ENCODE measurements around the gene SPATA13. TPM values are rescaled to one million over a fixed set of nuclear protein-coding genes. Genes with fewer than 3 reads are reported as not detected.
A peak's percentile ranks its signal among the peaks of the same experiment; 100 is the strongest.

SPATA13 gene
- total RNA-seq, 1 experiment from 2014 or later, result 10.5 TPM

DNA sequence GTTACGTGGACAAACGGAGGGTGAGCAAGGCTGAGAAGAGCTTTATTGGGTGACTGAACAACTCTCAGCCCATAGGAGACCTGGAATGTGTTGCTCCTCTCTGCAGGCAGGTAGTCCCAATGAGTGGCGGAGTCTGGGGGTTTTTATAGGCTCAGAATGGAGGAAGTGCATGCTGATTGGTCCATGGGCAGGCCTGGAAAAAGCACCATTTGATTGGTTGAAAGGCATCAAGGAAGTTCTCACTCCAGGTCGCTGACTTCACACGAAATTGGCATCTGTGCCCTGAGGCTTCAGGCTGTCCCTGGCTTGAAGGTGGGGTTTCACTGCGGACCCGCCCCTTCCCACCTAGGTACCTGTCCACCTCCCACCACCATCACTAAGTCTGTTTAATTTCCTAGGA, 65.4 kb downstream of the SPATA13 start:
- Mint-ChIP-seq H3K27me3 (ENCODE audit: insufficient read depth, unreplicated experiment) (no peaks in the 10 kb centered on the region), H3K27ac (ENCODE audit: unreplicated experiment) (no peak overlapping the region), H3K36me3 (ENCODE audit: insufficient read depth, unreplicated experiment) (no peaks in the 10 kb centered on the region), H3K4me1 (ENCODE audit: low read depth, unreplicated experiment) (peaks cover 15% of the 10 kb centered on the region), H3K4me3 (ENCODE audit: unreplicated experiment) (no peak overlapping the region), H3K9me3 (ENCODE audit: unreplicated experiment) (no peaks in the 10 kb centered on the region)
- no peaks in the 10 kb centered on the region for H3K27me3 ChIP-seq (replicated peaks; ENCODE audit: control insufficient read depth, insufficient read depth, low read length)
- intact Hi-C loops (cut with micrococcal nuclease; ENCODE audit: unreplicated experiment), result no loop called here
- ChIA-PET CTCF (interaction anchor here (1.9 kb wide), 1 partner anchor 265 kb away, joined by 4 read pairs; no protein-coding TSS in a partner anchor), POLR2A (interaction anchor here (1.2 kb wide), 1 partner anchor 155 kb away, joined by 3 read pairs; no protein-coding TSS in a partner anchor)
- TF ChIP-seq, protein P1, sequence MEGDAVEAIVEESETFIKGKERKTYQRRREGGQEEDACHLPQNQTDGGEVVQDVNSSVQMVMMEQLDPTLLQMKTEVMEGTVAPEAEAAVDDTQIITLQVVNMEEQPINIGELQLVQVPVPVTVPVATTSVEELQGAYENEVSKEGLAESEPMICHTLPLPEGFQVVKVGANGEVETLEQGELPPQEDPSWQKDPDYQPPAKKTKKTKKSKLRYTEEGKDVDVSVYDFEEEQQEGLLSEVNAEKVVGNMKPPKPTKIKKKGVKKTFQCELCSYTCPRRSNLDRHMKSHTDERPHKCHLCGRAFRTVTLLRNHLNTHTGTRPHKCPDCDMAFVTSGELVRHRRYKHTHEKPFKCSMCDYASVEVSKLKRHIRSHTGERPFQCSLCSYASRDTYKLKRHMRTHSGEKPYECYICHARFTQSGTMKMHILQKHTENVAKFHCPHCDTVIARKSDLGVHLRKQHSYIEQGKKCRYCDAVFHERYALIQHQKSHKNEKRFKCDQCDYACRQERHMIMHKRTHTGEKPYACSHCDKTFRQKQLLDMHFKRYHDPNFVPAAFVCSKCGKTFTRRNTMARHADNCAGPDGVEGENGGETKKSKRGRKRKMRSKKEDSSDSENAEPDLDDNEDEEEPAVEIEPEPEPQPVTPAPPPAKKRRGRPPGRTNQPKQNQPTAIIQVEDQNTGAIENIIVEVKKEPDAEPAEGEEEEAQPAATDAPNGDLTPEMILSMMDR (IDR thresholded peaks at IDR 0.05; ENCODE audit: insufficient read depth in 1 of 2, low read depth in 1 of 2, low read length in 1 of 2, severe bottlenecking in 1 of 2, unreplicated experiment in 1 of 2), result no peak
- no peak overlapping the region for H3K4me3 ChIP-seq (ENCODE audit: low read depth, low read length)
- peaks cover 2% of the 10 kb centered on the region for H3K36me3 ChIP-seq (ENCODE audit: control insufficient read depth, insufficient read depth, low read length)
- DNase-seq, result no peak
- H3K4me1 ChIP-seq, result peaks cover 6% of the 10 kb centered on the region
- no TSS peak for BruUV-seq (replicated peaks)
- no peaks in the 10 kb centered on the region for H3K9me3 ChIP-seq

DNA sequence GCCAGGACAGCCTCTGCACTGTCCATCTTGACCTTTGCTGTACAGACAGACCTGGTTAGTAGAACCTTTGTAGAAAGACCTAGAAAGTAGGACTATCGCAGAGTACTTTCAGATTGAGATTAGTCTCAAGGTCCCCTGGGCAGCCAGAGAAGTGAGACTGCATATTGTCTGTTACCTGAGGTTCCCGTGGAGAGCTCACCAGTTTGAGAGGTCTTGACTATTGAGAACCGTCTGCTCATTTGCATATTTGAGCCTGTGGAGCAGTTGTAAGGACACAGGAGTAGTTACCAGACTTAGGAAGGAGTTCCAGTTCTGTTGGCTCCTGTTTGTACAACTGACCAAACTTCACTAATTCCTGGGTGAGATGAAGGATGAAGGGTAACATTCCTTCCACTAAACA, 66.2 kb downstream of the SPATA13 start:
- no peaks in the 10 kb centered on the region for H3K27me3 Mint-ChIP-seq (ENCODE audit: insufficient read depth, unreplicated experiment)
- peaks cover 7% of the 10 kb centered on the region for H3K4me1 Mint-ChIP-seq (ENCODE audit: low read depth, unreplicated experiment)
- Histone ChIP-seq H3K9me3 (no peaks in the 10 kb centered on the region), H3K36me3 (ENCODE audit: control insufficient read depth, insufficient read depth, low read length) (peaks cover 2% of the 10 kb centered on the region), H3K4me1 (no peaks in the 10 kb centered on the region), H3K27me3 (replicated peaks; ENCODE audit: control insufficient read depth, insufficient read depth, low read length) (no peaks in the 10 kb centered on the region), H3K4me3 (ENCODE audit: low read depth, low read length) (no peak overlapping the region)
- DNase-seq, result no peak
- ChIA-PET POLR2A (no interaction called here), CTCF (interaction anchor here (1.9 kb wide), 1 partner anchor 266 kb away, joined by 4 read pairs; no protein-coding TSS in a partner anchor)
- H3K27ac Mint-ChIP-seq (ENCODE audit: unreplicated experiment), result no peak overlapping the region
- intact Hi-C loops (cut with micrococcal nuclease; ENCODE audit: unreplicated experiment), result no loop called here
- no peaks in the 10 kb centered on the region for H3K36me3 Mint-ChIP-seq (ENCODE audit: insufficient read depth, unreplicated experiment)
- H3K4me3 Mint-ChIP-seq (ENCODE audit: unreplicated experiment), result no peak overlapping the region
- TF ChIP-seq, protein P1 (IDR thresholded peaks at IDR 0.05; ENCODE audit: insufficient read depth in 1 of 2, low read depth in 1 of 2, low read length in 1 of 2, severe bottlenecking in 1 of 2, unreplicated experiment in 1 of 2), result no peak
- H3K9me3 Mint-ChIP-seq (ENCODE audit: unreplicated experiment), result no peaks in the 10 kb centered on the region
- no TSS peak for BruUV-seq (replicated peaks)

DNA sequence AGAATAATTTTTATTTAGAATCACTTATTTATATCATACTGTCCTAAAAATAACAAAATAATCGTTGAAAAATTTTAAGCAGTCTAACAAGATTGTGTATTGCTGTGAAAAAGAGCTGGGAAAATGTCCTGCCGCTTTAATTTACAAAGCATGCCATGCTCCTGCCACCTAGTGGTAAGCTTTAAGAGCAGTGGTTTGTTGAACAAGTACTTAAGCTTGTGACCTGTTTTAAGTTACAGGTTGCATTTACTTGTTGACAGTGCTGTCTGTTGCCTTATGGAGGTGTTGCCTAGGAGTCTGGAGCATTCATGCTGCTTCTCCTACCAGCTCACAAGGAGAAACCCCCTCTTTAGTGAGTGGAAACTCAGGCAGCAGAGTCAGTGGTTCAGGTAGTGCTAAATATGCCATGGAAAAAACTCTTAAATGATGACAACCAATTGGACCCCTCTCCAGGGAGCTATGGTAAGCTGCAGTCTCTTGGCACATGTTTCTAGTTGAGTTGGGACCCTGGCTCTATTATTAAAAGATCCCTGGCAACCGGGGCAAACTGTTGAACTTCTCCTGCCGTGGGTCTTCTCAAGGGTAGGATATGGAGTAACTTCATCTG, 68.4 kb downstream of the SPATA13 start:
- H3K36me3 Mint-ChIP-seq (ENCODE audit: insufficient read depth, unreplicated experiment), result no peaks in the 10 kb centered on the region
- H3K9me3 Mint-ChIP-seq (ENCODE audit: unreplicated experiment), result no peaks in the 10 kb centered on the region
- H3K27me3 Mint-ChIP-seq (ENCODE audit: insufficient read depth, unreplicated experiment), result no peaks in the 10 kb centered on the region
- no peaks in the 10 kb centered on the region for H3K27me3 ChIP-seq (replicated peaks; ENCODE audit: control insufficient read depth, insufficient read depth, low read length)
- H3K36me3 ChIP-seq (ENCODE audit: control insufficient read depth, insufficient read depth, low read length), result peaks cover 1% of the 10 kb centered on the region; the same call in 1 of the 2 replicates
- no peaks in the 10 kb centered on the region for H3K9me3 ChIP-seq
- intact Hi-C loops (cut with micrococcal nuclease; ENCODE audit: unreplicated experiment), result loop anchor here (1.0 to 2.0 kb wide), 3 partner anchors 176 to 308 kb away; no protein-coding TSS in a partner anchor
- ChIA-PET CTCF (interaction anchor here (0.6 to 2.0 kb wide), 17 partner anchors 9 to 598 kb away, joined by 3 to 16 read pairs (median 4); partner anchors contain the start of gene SPATA13), POLR2A (no interaction called here)
- H3K4me1 Mint-ChIP-seq (ENCODE audit: low read depth, unreplicated experiment), result peaks cover 6% of the 10 kb centered on the region
- H3K4me3 ChIP-seq (ENCODE audit: low read depth, low read length), result no peak overlapping the region
- DNase-seq, result peak in 1 of 2 experiments; percentile 60
- BruUV-seq (replicated peaks), result no TSS peak
- no peak overlapping the region for H3K27ac Mint-ChIP-seq (ENCODE audit: unreplicated experiment)
- no peaks in the 10 kb centered on the region for H3K4me1 ChIP-seq
- H3K4me3 Mint-ChIP-seq (ENCODE audit: unreplicated experiment), result no peak overlapping the region
- TF ChIP-seq, protein P1 (IDR thresholded peaks at IDR 0.05; ENCODE audit: insufficient read depth in 1 of 2, low read depth in 1 of 2, low read length in 1 of 2, severe bottlenecking in 1 of 2, unreplicated experiment in 1 of 2), result peak; percentile 80 to 96

Data from Caco-2 (cell line).